ENCODE results near the gene ARHGEF1. TPM values are rescaled to one million over a fixed set of nuclear protein-coding genes. Genes with fewer than 3 reads are reported as not detected.

The ARHGEF1 gene
- total RNA-seq, 2 donors from 2014 or later = 64.1 to 98.7 TPM

DNA sequence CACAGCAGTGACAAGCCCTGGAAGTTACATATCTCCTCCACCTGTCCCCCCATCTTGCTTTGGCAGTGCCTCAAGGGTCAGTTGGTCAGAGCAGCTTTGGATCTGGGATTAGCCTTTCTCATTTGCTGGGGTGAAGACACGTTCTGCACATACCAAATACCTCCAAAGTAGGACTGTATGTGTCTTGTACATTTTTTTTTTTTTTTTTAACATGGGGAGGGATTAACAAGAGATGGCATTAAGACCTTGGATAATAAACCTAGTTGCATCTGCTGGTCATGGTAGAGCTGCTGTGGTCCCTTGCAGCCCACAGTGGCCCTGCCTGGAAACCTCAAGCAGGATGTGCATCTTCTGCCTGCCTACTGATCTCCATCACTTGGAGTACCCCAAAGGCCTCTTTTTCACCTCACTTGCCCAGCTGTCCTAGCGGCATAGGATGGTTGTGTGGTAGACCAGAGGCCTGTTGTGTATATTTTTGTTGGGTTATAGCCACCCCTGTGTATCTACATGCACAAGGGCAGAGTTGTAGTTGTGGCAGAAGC is 20.5 kb upstream of the ARHGEF1 start:
- TF ChIP-seq, protein P1, sequence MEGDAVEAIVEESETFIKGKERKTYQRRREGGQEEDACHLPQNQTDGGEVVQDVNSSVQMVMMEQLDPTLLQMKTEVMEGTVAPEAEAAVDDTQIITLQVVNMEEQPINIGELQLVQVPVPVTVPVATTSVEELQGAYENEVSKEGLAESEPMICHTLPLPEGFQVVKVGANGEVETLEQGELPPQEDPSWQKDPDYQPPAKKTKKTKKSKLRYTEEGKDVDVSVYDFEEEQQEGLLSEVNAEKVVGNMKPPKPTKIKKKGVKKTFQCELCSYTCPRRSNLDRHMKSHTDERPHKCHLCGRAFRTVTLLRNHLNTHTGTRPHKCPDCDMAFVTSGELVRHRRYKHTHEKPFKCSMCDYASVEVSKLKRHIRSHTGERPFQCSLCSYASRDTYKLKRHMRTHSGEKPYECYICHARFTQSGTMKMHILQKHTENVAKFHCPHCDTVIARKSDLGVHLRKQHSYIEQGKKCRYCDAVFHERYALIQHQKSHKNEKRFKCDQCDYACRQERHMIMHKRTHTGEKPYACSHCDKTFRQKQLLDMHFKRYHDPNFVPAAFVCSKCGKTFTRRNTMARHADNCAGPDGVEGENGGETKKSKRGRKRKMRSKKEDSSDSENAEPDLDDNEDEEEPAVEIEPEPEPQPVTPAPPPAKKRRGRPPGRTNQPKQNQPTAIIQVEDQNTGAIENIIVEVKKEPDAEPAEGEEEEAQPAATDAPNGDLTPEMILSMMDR (IDR thresholded peaks at IDR 0.05) = no peak
- Histone ChIP-seq H3K27me3 (no peaks in the 10 kb centered on the region), H3K36me3 (peaks cover 22% of the 10 kb centered on the region), H3K27ac (no peak overlapping the region), H3K4me3 (no peak overlapping the region), H3K9me3 (no peaks in the 10 kb centered on the region), H3K9ac (ENCODE audit: low read depth in 2 of 2, low read length in 2 of 2) (peak overlapping the region in 1 of 2 donors; percentile 9), H3K4me1 (peaks cover 11% of the 10 kb centered on the region)
- intact Hi-C loops (cut with DNase I) = no loop called here
- no peak for DNase-seq

DNA sequence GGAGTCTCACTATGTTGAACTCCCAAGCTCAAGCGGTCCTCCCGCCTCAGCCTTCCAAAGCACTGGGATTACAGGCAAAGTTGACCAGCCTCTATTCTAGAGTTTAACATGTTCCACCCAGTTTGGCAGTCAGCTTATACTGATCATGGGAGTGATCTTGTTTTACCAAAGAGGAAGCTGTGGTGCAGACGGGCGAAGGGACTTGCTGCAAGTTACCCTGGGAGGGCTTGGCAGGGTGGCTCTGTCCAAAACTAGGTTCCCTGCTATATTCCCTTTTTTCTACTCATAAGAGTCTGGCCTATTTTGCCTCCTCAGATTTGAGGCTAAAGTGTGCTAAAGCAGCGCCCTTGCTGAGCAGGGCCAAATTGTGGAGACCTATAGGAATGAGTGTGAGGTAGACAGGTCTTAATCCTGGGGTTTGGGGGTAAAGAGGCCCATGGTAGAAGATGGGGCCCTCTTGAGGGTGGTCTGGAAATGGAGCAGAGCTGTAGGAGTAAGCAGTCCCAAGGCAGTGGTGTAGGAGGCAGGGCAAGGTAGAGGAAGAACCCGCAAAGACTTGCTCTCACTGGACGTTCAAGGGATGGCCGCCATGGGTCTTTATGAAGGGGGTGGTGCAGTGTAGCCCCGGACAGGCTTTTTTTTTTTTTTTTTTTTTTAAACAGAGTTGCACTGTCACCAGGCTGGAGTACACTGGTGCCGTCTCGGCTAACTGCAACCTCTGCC is 19.6 kb upstream of the ARHGEF1 start:
- no peak overlapping the region for H3K27ac ChIP-seq
- no peaks in the 10 kb centered on the region for H3K9me3 ChIP-seq
- no peak for DNase-seq
- H3K27me3 ChIP-seq = no peaks in the 10 kb centered on the region
- intact Hi-C loops (cut with DNase I) = no loop called here
- peaks cover 11% of the 10 kb centered on the region for H3K4me1 ChIP-seq
- no peak overlapping the region for H3K4me3 ChIP-seq
- TF ChIP-seq, protein P1 (IDR thresholded peaks at IDR 0.05) = no peak
- peaks cover 22% of the 10 kb centered on the region for H3K36me3 ChIP-seq
- H3K9ac ChIP-seq (ENCODE audit: low read depth in 2 of 2, low read length in 2 of 2) = no peak overlapping the region

DNA sequence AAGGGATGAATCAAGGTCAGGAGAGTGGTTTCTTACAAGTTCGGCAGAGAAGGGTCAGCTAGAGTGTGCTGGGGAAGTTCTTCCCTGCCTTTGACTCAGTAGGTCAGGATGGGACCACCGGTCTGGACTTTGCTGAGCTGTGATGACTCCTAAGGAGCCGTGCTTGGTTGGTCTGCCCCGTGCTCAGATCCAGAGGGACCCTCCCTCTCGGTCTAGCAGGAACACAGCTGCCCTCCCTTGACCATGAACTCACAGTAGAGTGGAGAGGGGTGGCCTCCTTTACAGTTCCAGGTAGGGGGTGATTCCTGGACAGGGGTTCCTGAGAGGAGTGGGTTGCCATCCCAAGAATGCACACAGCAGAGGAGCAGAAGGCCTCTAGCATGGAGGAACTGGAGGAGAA is 18.6 kb upstream of the ARHGEF1 start:
- Histone ChIP-seq H3K36me3 (peaks cover 26% of the 10 kb centered on the region), H3K4me3 (no peak overlapping the region), H3K9ac (ENCODE audit: low read depth in 2 of 2, low read length in 2 of 2) (no peak overlapping the region), H3K4me1 (peaks cover 7% of the 10 kb centered on the region), H3K27me3 (no peaks in the 10 kb centered on the region), H3K9me3 (no peaks in the 10 kb centered on the region), H3K27ac (no peak overlapping the region)
- intact Hi-C loops (cut with DNase I) = no loop called here
- TF ChIP-seq, protein P1 (IDR thresholded peaks at IDR 0.05) = no peak
- DNase-seq = no peak

DNA sequence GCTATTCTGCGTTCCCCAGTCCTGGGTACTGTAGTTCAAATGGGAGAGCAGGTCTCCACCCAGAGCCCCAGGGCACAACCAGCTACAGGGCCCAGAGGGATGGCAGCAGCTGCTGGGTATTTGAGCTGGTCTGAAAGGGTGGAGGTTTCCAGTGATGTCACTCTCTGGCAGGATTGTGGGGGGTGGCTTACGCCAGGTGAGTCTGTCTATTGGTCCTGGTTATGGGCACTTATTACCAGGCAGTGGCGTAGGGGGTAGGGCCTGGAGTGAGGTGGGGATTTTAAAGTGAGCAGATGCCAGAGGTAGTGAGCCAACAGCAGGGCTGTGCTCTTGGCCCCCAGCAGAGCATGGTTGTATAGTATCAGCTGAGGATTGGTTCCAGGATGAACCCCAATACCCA is 16.7 kb upstream of the ARHGEF1 start:
- H3K27ac ChIP-seq = no peak overlapping the region
- peaks cover 12% of the 10 kb centered on the region for H3K4me1 ChIP-seq
- no peaks in the 10 kb centered on the region for H3K9me3 ChIP-seq
- H3K4me3 ChIP-seq = no peak overlapping the region
- no peaks in the 10 kb centered on the region for H3K27me3 ChIP-seq
- peaks cover 41% of the 10 kb centered on the region for H3K36me3 ChIP-seq
- H3K9ac ChIP-seq (ENCODE audit: low read depth in 2 of 2, low read length in 2 of 2) = no peak overlapping the region
- TF ChIP-seq, protein P1 (IDR thresholded peaks at IDR 0.05) = no peak
- no peak for DNase-seq
- intact Hi-C loops (cut with DNase I) = no loop called here

DNA sequence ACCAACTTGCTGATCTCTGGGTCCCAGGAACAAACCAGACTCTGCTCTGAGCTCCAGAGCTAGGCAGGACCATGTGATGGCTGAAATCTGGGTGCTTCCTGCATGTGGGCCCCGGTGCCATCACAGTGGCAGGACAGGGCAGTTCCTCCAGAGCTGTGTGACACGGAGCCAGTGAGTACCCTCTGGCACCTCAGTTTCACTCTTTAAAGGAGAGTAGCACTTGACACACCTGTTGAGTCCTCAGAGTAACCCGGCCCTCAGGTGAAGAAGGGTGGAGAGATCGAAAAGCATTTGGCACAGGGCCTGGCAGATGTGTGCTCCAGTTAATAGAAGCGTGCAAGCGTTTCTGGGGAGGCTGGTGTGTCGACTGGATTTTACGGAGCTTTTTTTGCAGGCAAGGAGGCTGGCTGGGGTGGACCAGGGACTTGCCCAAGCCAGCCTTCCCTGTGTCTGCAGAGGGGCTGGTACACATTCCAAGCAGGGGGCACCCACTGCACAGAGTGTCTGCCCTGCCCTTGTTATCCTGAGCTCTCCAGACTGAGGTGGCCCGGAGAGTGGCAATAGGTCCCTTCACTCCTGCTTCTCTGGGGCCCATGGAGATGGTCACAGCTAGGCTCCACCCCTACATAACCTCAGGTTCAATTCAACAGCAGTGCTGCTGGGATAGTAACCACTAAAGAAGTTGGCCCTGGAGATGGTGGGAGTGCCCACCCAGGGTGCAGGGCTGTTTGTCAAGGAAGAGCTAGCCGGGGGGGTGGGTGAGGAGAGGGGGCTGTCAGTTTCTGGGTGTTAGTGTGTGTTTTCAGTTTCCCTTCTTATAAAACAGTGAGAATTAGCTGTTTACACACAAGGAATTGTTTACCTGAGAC is 14.6 kb upstream of the ARHGEF1 start:
- intact Hi-C loops (cut with DNase I) = no loop called here

More for the DNA sequence above, 14.6 kb upstream of the ARHGEF1 start:
- Histone ChIP-seq H3K9me3 (no peaks in the 10 kb centered on the region), H3K4me1 (peaks cover 7% of the 10 kb centered on the region), H3K4me3 (no peak overlapping the region), H3K27me3 (no peaks in the 10 kb centered on the region), H3K36me3 (peaks cover 40% of the 10 kb centered on the region), H3K27ac (no peak overlapping the region), H3K9ac (ENCODE audit: low read depth in 2 of 2, low read length in 2 of 2) (peak overlapping the region; percentile 32 to 50)
- DNase-seq = no peak
- TF ChIP-seq, protein P1 (IDR thresholded peaks at IDR 0.05) = no peak

Measured in colonic mucosa (tissue), 4 donors.